ENCODE measurements around the gene OCEL1. TPM values are rescaled to one million over a fixed set of nuclear protein-coding genes. Genes with fewer than 3 reads are reported as not detected.

The OCEL1 gene
- total RNA-seq, 1 experiment from 2014 or later: 5.6 TPM

GRCh38 chr19:17254636-17255035, 28.6 kb downstream of the OCEL1 start:
- CTCF ChIA-PET: interaction anchor here (1.2 kb wide), 1 partner anchor 8 kb away, joined by 5 read pairs; no protein-coding TSS in a partner anchor
- no peak overlapping the region for H2AFZ ChIP-seq (ENCODE audit: low read length)
- no peak overlapping the region for H3K9ac ChIP-seq (ENCODE audit: low read length)
- POLR2A ChIA-PET (ENCODE audit: unreplicated experiment): interaction anchor here (0.6 kb wide), 1 partner anchor 635 kb away, joined by 3 read pairs; no protein-coding TSS in a partner anchor
- H3K4me1 ChIP-seq (ENCODE audit: insufficient read depth, low read length): 0 out of 2 replicates have a peak, but pooled peaks cover 2% of the 10 kb centered on the region
- TF ChIP-seq EZH2 (IDR thresholded peaks at IDR 0.05; ENCODE audit: low read length, unreplicated experiment) (no peak), CTCF (conservative IDR thresholded peaks at IDR 0.05; ENCODE audit: low read depth, low read length) (no peak), EZH2phosphoT487 (IDR thresholded peaks at IDR 0.05; ENCODE audit: borderline replicate concordance, low read length) (no peak)
- no peaks in the 10 kb centered on the region for H3F3A ChIP-seq (ENCODE audit: low read length, unreplicated experiment)
- DNase-seq (no peak), ATAC-seq (no peak)
- no peaks in the 10 kb centered on the region for H3K27me3 ChIP-seq (ENCODE audit: low read length)
- BruUV-seq (replicated peaks): no TSS peak
- intact Hi-C loops (cut with micrococcal nuclease): no loop called here
- no peak overlapping the region for H3K4me2 ChIP-seq (ENCODE audit: low read length)
- H3K4me3 ChIP-seq (ENCODE audit: low read length): no peak overlapping the region
- H3K9me2 ChIP-seq (replicated peaks; ENCODE audit: low read length): no peaks in the 10 kb centered on the region
- H4K20me1 ChIP-seq (ENCODE audit: low read length): no peaks in the 10 kb centered on the region
- no peak overlapping the region for H3K27ac ChIP-seq (ENCODE audit: low read length)
- H3K36me3 ChIP-seq (ENCODE audit: low read depth, low read length): no peaks in the 10 kb centered on the region
- 0 out of 2 replicates have a peak, but pooled peaks cover 3% of the 10 kb centered on the region for H3K9me3 ChIP-seq (ENCODE audit: low read length)
- no peaks in the 10 kb centered on the region for H3K79me2 ChIP-seq (ENCODE audit: low read length)

GRCh38 chr19:17255150-17255621, 29.2 kb downstream of the OCEL1 start:
- DNase-seq: peak; percentile 34
- TF ChIP-seq EZH2 (IDR thresholded peaks at IDR 0.05; ENCODE audit: low read length, unreplicated experiment) (no peak), EZH2phosphoT487 (IDR thresholded peaks at IDR 0.05; ENCODE audit: borderline replicate concordance, low read length) (no peak), CTCF (conservative IDR thresholded peaks at IDR 0.05; ENCODE audit: low read depth, low read length) (no peak)
- H2AFZ ChIP-seq (ENCODE audit: low read length): no peak overlapping the region
- no peak overlapping the region for H3K4me3 ChIP-seq (ENCODE audit: low read length)
- no peaks in the 10 kb centered on the region for H3K4me1 ChIP-seq (ENCODE audit: insufficient read depth, low read length)
- H3K9me2 ChIP-seq (replicated peaks; ENCODE audit: low read length): no peaks in the 10 kb centered on the region
- ChIA-PET CTCF (interaction anchor here (1.2 kb wide), 1 partner anchor 8 kb away, joined by 5 read pairs; no protein-coding TSS in a partner anchor), POLR2A (ENCODE audit: unreplicated experiment) (interaction anchor here (0.6 kb wide), 1 partner anchor 634 kb away, joined by 3 read pairs; no protein-coding TSS in a partner anchor)
- H3K36me3 ChIP-seq (ENCODE audit: low read depth, low read length): no peaks in the 10 kb centered on the region
- no peak for ATAC-seq
- no peaks in the 10 kb centered on the region for H3K27me3 ChIP-seq (ENCODE audit: low read length)
- no peaks in the 10 kb centered on the region for H4K20me1 ChIP-seq (ENCODE audit: low read length)
- H3F3A ChIP-seq (ENCODE audit: low read length, unreplicated experiment): no peaks in the 10 kb centered on the region
- H3K9ac ChIP-seq (ENCODE audit: low read length): no peak overlapping the region
- H3K9me3 ChIP-seq (ENCODE audit: low read length): 0 out of 2 replicates have a peak, but pooled peaks cover 5% of the 10 kb centered on the region
- no peak overlapping the region for H3K4me2 ChIP-seq (ENCODE audit: low read length)
- no peak overlapping the region for H3K27ac ChIP-seq (ENCODE audit: low read length)
- BruUV-seq (replicated peaks): no TSS peak
- intact Hi-C loops (cut with micrococcal nuclease): no loop called here
- no peaks in the 10 kb centered on the region for H3K79me2 ChIP-seq (ENCODE audit: low read length)

GRCh38 chr19:17256130-17256529, 30.1 kb downstream of the OCEL1 start:
- no peaks in the 10 kb centered on the region for H3K27me3 ChIP-seq (ENCODE audit: low read length)
- BruUV-seq (replicated peaks): no TSS peak
- no peaks in the 10 kb centered on the region for H3K9me2 ChIP-seq (replicated peaks; ENCODE audit: low read length)
- POLR2A ChIA-PET (ENCODE audit: unreplicated experiment): interaction anchor here (0.5 kb wide), 1 partner anchor 160 kb away, joined by 31 read pairs; no protein-coding TSS in a partner anchor
- no peak overlapping the region for H3K27ac ChIP-seq (ENCODE audit: low read length)
- ATAC-seq (no peak), DNase-seq (no peak)
- H3K36me3 ChIP-seq (ENCODE audit: low read depth, low read length): no peaks in the 10 kb centered on the region
- no peaks in the 10 kb centered on the region for H4K20me1 ChIP-seq (ENCODE audit: low read length)
- H2AFZ ChIP-seq (ENCODE audit: low read length): no peak overlapping the region
- H3K4me3 ChIP-seq (ENCODE audit: low read length): no peak overlapping the region
- intact Hi-C loops (cut with micrococcal nuclease): no loop called here
- H3K79me2 ChIP-seq (ENCODE audit: low read length): no peaks in the 10 kb centered on the region
- H3K9ac ChIP-seq (ENCODE audit: low read length): no peak overlapping the region
- no peak for TF ChIP-seq EZH2phosphoT487 (IDR thresholded peaks at IDR 0.05; ENCODE audit: borderline replicate concordance, low read length)
- no peak for TF ChIP-seq CTCF (conservative IDR thresholded peaks at IDR 0.05; ENCODE audit: low read depth, low read length)
- TF ChIP-seq EZH2 (IDR thresholded peaks at IDR 0.05; ENCODE audit: low read length, unreplicated experiment): no peak
- no peaks in the 10 kb centered on the region for H3F3A ChIP-seq (ENCODE audit: low read length, unreplicated experiment)
- H3K4me2 ChIP-seq (ENCODE audit: low read length): no peak overlapping the region
- H3K9me3 ChIP-seq (ENCODE audit: low read length): 0 out of 2 replicates have a peak, but pooled peaks cover 5% of the 10 kb centered on the region
- CTCF ChIA-PET: no interaction called here
- H3K4me1 ChIP-seq (ENCODE audit: insufficient read depth, low read length): no peaks in the 10 kb centered on the region
